Activated CD4-positive, alpha-beta T cell treated with anti-CD3 and anti-CD28 coated beads, Interleukin-2, amount 50 U/mL, for 16 hours (primary cell): Measurements from ENCODE around the gene MRLN.
A peak's percentile ranks its signal among the peaks of the same experiment; 100 is the strongest.
"Not testable (repeated sequence)": the region's sequence is repeated elsewhere in the genome, so short reads cannot be mapped to it uniquely, and the experiment has no call there.

Experiments
- DNase-seq: peaks from one replicate; pipeline ENCODE4 v3.0.0-alpha.2; 2020

Gene MRLN

GRCh38 chr10:59753267-59753666 is at the start of gene MRLN:
MRLN (minus strand) TSS chr10:59753455.
- no peak for DNase-seq

- DNase-seq: no peak
Observed at GRCh38 chr10:59801171-59801570, 47.9 kb upstream of the MRLN start.

DNA sequence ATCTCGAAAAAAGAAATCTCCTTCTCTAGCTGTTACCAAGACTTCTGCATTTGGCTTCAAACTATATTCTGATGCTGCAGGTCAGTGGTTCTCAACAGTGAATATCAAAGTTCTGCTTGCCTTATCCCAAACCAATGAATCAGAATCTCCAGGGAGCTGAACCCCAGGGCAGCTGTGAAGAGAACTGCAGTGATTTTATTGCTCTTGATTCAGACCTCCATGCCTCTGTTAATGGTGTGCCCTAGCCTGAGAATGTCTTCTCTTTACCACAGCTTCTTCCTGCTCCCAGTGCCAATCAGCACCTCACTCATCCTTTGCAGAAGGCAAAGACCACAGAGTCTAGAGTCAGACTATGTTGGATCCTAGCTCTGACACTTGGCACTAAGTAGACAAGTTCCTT is 46.2 kb upstream of the MRLN start:
- DNase-seq: no peak

GRCh38 chr10:59793919-59794318 is 40.7 kb upstream of the MRLN start:
- DNase-seq: no peak

GRCh38 chr10:59792812-59793211 is 39.6 kb upstream of the MRLN start:
- no peak for DNase-seq

DNA sequence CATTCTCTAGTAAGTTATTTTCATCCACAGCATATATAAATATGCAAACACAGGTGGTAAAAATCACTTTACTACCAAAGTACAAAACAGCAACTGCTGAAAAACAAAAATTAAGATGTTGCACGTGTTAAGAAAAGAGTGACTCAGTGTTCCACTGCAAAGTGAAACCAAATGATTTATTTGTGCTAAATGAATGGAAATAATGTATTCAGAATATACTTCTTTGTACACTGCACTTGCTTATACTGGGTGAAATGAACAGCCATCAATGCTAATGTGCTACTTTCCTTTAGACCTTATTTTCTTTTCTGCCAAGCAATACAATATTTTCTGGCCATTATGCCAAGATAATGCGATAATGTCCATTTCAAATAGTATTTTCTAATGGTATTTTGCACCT is 38.3 kb upstream of the MRLN start:
- no peak for DNase-seq

GRCh38 chr10:59790080-59790479 is 36.8 kb upstream of the MRLN start:
- DNase-seq: not testable (repeated sequence)

- DNase-seq: not testable (repeated sequence)
Observed at GRCh38 chr10:59788914-59789313, 35.7 kb upstream of the MRLN start.

DNA sequence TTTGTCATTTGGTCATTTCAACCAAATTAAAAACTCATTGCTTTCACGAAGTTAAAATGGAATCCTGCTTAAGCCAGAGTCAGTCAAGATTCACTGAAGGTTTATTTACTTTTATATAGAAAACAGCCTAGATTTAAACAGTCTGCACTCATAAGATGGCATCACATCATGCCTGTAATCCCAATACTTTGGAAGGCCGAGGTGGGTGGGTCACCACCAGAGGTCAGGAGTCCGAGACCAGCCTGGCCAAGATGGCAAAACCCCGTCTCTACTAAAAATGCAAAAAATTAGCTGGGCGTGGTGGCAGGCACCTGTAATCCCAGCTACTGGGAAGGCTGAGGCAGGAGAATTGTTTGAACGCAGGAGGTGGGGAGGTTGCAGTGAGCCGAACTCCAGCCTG is 33.8 kb upstream of the MRLN start:
- DNase-seq: not testable (repeated sequence)

DNA sequence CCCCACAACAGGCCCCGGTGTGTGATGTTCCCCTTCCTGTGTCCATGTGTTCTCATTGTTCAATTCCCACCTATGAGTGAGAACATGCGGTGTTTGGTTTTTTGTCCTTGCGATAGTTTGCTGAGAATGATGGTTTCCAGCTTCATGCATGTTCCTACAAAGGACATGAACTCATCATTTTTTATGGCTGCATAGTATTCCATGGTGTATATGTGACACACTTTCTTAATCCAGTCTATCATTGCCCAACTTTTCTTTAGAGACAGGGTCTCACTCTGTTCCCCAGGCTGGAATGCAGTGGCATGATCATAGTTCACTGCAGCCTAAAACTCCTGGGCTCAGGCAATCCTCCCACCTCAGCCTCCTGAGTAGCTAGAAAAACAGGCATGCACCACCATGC is 32.2 kb upstream of the MRLN start:
- not testable (repeated sequence) for DNase-seq

- DNase-seq: no peak
Observed at GRCh38 chr10:59781511-59781910, 28.3 kb upstream of the MRLN start.

GRCh38 chr10:59779756-59780533 is 26.7 kb upstream of the MRLN start:
- no peak for DNase-seq

GRCh38 chr10:59774451-59774850 is 21.2 kb upstream of the MRLN start:
- no peak for DNase-seq

- no peak for DNase-seq
Observed at GRCh38 chr10:59773088-59773487, 19.8 kb upstream of the MRLN start.

GRCh38 chr10:59771162-59771807 is 18.0 kb upstream of the MRLN start:
- DNase-seq: no peak

DNA sequence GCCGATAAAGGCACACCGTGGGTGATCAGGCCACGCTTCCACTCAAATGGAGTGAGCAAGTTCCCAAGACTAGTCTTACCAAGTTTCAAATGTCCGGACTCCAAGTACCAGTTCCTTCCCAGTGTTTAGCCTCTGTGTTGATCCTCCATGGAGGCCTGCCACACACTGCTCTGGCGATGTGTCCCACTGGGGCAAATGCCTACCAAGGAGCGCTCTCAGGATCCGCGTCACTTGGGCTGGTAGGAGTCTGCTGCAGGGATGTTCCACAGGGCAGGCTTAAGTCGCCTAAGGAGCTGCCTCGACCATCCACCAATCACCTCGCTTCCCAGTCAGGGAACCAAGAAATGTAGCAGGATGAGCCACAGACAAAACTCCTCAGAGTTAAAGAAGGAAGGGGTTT is 17.4 kb upstream of the MRLN start:
- DNase-seq: no peak

- no peak for DNase-seq
Observed at GRCh38 chr10:59762505-59762904, 9.2 kb upstream of the MRLN start.

DNA sequence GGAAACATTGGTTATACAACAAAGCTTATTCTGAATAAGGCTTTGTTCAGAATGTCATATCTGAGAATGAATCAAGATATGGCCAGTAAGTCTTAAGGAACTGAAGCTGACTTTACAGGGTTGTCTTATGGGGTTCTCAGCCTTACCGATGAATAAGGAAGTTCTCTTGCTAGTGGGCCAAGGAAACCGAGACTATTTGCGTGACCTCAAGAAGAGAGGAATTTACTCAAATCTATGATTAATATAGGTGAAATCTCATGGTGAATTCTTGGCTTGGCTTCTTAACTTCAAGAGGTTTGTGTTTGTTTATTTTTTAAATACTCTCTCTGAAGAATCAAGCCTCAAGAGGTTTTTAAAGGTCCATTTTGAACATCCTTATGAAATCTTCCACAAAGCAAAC is 4.7 kb upstream of the MRLN start:
- DNase-seq: no peak

- no peak for DNase-seq
Observed at GRCh38 chr10:59754951-59755350, 1.7 kb upstream of the MRLN start.

DNA sequence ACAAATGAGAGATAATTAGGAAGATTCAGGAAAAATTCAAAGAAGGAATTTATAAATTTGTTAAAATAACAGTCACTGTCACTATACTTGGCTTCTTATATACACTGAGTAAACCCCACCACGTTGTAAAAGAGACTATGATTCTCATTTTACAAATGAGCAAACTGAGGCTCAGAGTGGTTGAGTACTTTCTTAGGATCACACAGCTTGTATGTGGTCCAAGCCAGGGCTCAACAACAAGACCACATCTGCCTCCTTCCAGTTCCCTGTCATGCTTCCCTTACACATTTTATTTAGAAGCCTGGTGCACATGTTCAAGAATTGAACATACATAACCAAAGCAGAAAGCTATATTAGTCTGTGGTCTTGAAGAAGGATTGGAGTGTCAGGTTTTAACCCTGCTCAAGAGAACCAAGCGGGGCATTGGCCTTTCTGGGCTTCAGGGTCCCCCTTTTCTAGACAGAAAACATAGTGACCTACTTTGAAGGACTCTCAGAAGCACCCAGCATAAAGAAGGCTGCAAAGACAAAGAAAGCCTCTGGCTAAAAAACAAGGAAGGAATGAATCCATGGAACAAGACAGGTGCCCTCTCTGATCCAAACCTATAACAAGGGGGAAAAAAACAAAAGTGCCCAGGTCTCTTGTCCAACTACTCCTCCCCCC is 846 bp downstream of the MRLN start:
- no peak for DNase-seq

- DNase-seq: no peak
Observed at GRCh38 chr10:59750155-59750945, 2.9 kb downstream of the MRLN start.

DNA sequence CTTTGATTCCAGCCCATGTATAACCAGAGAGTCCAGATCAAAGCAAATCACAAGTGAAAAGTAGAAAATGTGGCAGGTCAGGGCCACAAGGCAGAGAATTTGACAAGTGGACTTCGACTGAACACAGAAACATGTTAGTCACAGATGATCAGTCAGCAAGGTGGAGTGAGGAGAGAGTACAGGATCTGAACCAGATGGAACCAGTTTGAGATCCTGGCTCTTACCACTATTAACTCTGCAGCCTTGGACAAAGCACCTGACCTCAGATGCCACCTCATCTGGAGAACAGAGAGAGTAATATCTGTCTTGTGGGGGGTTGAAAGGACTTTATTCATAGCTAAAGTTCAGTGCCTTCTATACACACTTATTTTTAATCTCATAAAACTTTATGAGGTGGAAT is 4.4 kb downstream of the MRLN start:
- peak; percentile 12 for DNase-seq

DNA sequence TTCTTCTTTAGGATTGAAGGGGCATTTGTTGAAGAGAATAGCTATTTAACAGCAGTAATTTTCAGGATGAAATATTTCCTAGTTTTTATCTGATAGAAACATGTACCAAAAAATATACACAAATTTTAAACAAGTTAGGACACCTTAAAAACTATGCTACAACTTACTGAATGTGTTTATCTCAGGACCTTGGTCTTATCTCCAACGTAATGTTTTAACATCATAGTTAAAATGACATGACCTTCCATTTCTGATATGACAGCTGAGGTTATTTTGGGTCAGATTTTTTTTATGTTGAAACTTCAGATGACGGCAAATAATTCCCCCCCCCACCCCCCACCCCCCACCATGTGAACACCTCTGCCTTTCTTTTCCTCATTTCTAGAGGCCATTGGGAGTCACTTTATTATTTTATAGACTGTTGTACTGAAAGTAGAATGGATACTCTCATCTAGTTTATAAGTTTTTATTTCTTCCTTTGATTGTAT is 8.0 kb downstream of the MRLN start:
- no peak for DNase-seq
